Endothelial cell of umbilical vein (primary cell): ENCODE data around the gene VANGL1. TPM values are rescaled to one million over a fixed set of nuclear protein-coding genes. Genes with fewer than 3 reads are reported as not detected.

ENCODE experiments used
- BruUV-seq: library from RNA; stranded (reverse); fragments of 400-500 nt; replicated peaks from 2 replicates; lab custom pipeline; 2021; lab: Mats Ljungman, UMichigan
- CTCF ChIA-PET: fragments of 300-600, 350-600 bp; sonication (Branson Sonifier 250); formaldehyde crosslinking; loops from one replicate; lab custom pipeline; 2021; ENCODE audit warnings: antibody characterized with exemption, inconsistent platforms; lab: Charles Lee
- POLR2A ChIA-PET: fragments of 300-600, 350-600 bp; sonication (Branson Sonifier 250); formaldehyde crosslinking; loops from one replicate; lab custom pipeline; 2021; ENCODE audit warnings: antibody characterized with exemption, inconsistent platforms; lab: Charles Lee
- DNase-seq: peaks from one replicate; pipeline ENCODE4 v3.0.0-alpha.2; 2011; ENCODE audit warnings: low read depth, low spot score
- FAIRE-seq: peaks from 2 replicates; lab custom pipeline; 2011; peaks lifted over from hg19 to GRCh38; lab: Jason Lieb, UNC
- H2AFZ ChIP-seq: 2 replicates; pipeline ENCODE4 v1.6.0; 2012; ENCODE audit warnings: low read depth, low read length, control low read depth, inconsistent platforms
- H3K27ac ChIP-seq: 2 replicates; pipeline ENCODE4 v1.5.1; 2011; ENCODE audit warnings: low read depth, mild to moderate bottlenecking, control low read depth, low read length, moderate library complexity; ENCODE audit not compliant: insufficient read depth
- H3K27me3 ChIP-seq, 2 experiments: 2 replicates each; pipeline versions ENCODE4 v1.6.0 to v1.6.1; 2011; ENCODE audit warnings: low read length in 2 of 2, mixed read lengths in 1 of 2; ENCODE audit not compliant: control insufficient read depth in 2 of 2, insufficient read depth in 2 of 2
- H3K36me3 ChIP-seq, 2 experiments: 2 replicates in 1 of 2; 3 replicates in 1 of 2; pipeline ENCODE4 v1.5.1; 2011; ENCODE audit warnings: low read length in 2 of 2, mild to moderate bottlenecking in 1 of 2, moderate library complexity in 1 of 2; ENCODE audit not compliant: control insufficient read depth in 2 of 2, insufficient read depth in 2 of 2; ENCODE audit errors: extremely low read depth in 1 of 2
- H3K4me1 ChIP-seq: 3 replicates; pipeline ENCODE4 v1.5.1; 2011; ENCODE audit warnings: mild to moderate bottlenecking, low read length; ENCODE audit not compliant: control insufficient read depth, insufficient read depth; ENCODE audit errors: extremely low read depth
- H3K4me2 ChIP-seq: 2 replicates; pipeline ENCODE4 v1.6.1; 2011; ENCODE audit warnings: low read length, control low read depth, mixed read lengths; ENCODE audit not compliant: insufficient read depth
- H3K4me3 ChIP-seq, 3 experiments: fragments of 200-600 bp in 1 of 3; sonication (generic), shearing (Covaris generic) in 1 of 3; replicated peaks in 1 of 3; 2 replicates each; pipeline ENCODE4 v1.5.1; 2011 to 2016; ENCODE audit warnings: control low read depth in 3 of 3, low read length in 3 of 3, mild to moderate bottlenecking in 2 of 3, inconsistent platforms in 1 of 3, low read depth in 1 of 3, moderate library complexity in 1 of 3; ENCODE audit not compliant: insufficient read depth in 1 of 3
- H3K79me2 ChIP-seq: 2 replicates; pipeline ENCODE4 v1.6.0; 2012; ENCODE audit warnings: low read length, inconsistent platforms; ENCODE audit not compliant: control insufficient read depth, insufficient read depth
- H3K9ac ChIP-seq: replicated peaks from 2 replicates; pipeline ENCODE3; 2011; ENCODE audit warnings: low read length, control low read depth; ENCODE audit not compliant: insufficient read depth; ENCODE audit errors: extremely low read depth
- H3K9me1 ChIP-seq: replicated peaks from 3 replicates; pipeline ENCODE4 v1.6.0; 2011; ENCODE audit warnings: mild to moderate bottlenecking, low read length; ENCODE audit not compliant: control insufficient read depth, insufficient read depth; ENCODE audit errors: extremely low read depth
- H3K9me3 ChIP-seq: replicated peaks from 2 replicates; pipeline ENCODE4 v1.5.1; 2012; ENCODE audit warnings: low read length, inconsistent platforms; ENCODE audit not compliant: control insufficient read depth, insufficient read depth
- H4K20me1 ChIP-seq: replicated peaks from 2 replicates; pipeline ENCODE3; 2011; ENCODE audit warnings: mild to moderate bottlenecking, low read length; ENCODE audit not compliant: control insufficient read depth, insufficient read depth; ENCODE audit errors: extremely low read depth
- CTCF ChIP-seq, 2 donors: IDR thresholded peaks; 1 replicate in 1 of 2; 2 replicates in 1 of 2; pipeline ENCODE4 v1.5.1; 2011; ENCODE audit warnings: low read length in 2 of 2, mild to moderate bottlenecking in 2 of 2, moderate library complexity in 2 of 2, control low read depth in 1 of 2, inconsistent platforms in 1 of 2, low read depth in 1 of 2; ENCODE audit not compliant: insufficient read depth in 1 of 2; ENCODE audit errors: extremely low read depth in 1 of 2
- EZH2 ChIP-seq: IDR thresholded peaks from 2 replicates; pipeline ENCODE4 v1.6.1; 2012; ENCODE audit warnings: borderline replicate concordance, low read depth, mild to moderate bottlenecking, moderate library complexity, low read length, inconsistent platforms; ENCODE audit not compliant: severe bottlenecking
- FOS ChIP-seq: IDR thresholded peaks from 2 replicates; pipeline ENCODE4 v1.6.1; 2011; ENCODE audit warnings: mild to moderate bottlenecking, low read length, moderate library complexity, borderline replicate concordance; ENCODE audit not compliant: insufficient read depth
- GATA2 ChIP-seq: IDR thresholded peaks from 2 replicates; pipeline ENCODE4 v1.7.0; 2011; ENCODE audit warnings: low read depth, mild to moderate bottlenecking, moderate library complexity, mixed read lengths, low read length; ENCODE audit not compliant: insufficient read length, insufficient read depth
- JUN ChIP-seq: IDR thresholded peaks from 2 replicates; pipeline ENCODE4 v1.6.1; 2011; ENCODE audit warnings: borderline replicate concordance, low read depth; ENCODE audit not compliant: insufficient read length, insufficient read depth
- MYC ChIP-seq: IDR thresholded peaks from one replicate; pipeline ENCODE4 v1.6.1; 2011; ENCODE audit warnings: mild to moderate bottlenecking, low read depth, low read length
- POLR2A ChIP-seq: IDR thresholded peaks from 2 replicates; pipeline ENCODE4 v1.6.1; 2012; ENCODE audit warnings: low read depth, mild to moderate bottlenecking, control low read depth, low read length
- POLR2AphosphoS5 ChIP-seq: IDR thresholded peaks from 2 replicates; pipeline ENCODE4 v1.6.1; 2012; ENCODE audit warnings: low read depth, mild to moderate bottlenecking, control low read depth, low read length, moderate library complexity; ENCODE audit not compliant: insufficient read depth
- dilution Hi-C: fragments of 300-500 bp; cut with MboI; formaldehyde crosslinking; loops from one replicate; pipeline ENCODE4 v1.15.0; 2019; ENCODE audit warnings: low sequenced_read_pairs; ENCODE audit not compliant: extremely low pct_ligation_motif_present
- intact Hi-C: fragments of 100-400 bp; cut with micrococcal nuclease; formaldehyde crosslinking; loops from one replicate; pipeline ENCODE4 v1.10.0; 2022
- polyA plus RNA-seq, 4 experiments: library from polyadenylated mRNA; depleted of rRNA in 3 of 4; stranded (reverse) in 3 of 4; unstranded in 1 of 4; fragments of >200 nt; gene quantifications; 2 replicates each; pipeline versions ENCODE4 v1.2.1 to v1.2.3, GENCODE V29; 2011 to 2012; ENCODE audit warnings: missing spikeins in 1 of 4
- total RNA-seq: library from RNA; stranded (reverse); gene quantifications from 2 replicates; pipeline ENCODE4 v1.2.3, GENCODE V29; 2021
- TF ChIP-seq, protein P1 (sequence below): IDR thresholded peaks from 2 replicates; pipeline ENCODE4 v1.6.1; 2011; ENCODE audit not compliant: insufficient read depth, insufficient read length

Gene VANGL1
- total and polyA plus RNA-seq, 2 donors (not counting 3 experiments of a cell fraction or from before 2014, with no cell fraction given), result 15.0 to 24.8 TPM

DNA sequence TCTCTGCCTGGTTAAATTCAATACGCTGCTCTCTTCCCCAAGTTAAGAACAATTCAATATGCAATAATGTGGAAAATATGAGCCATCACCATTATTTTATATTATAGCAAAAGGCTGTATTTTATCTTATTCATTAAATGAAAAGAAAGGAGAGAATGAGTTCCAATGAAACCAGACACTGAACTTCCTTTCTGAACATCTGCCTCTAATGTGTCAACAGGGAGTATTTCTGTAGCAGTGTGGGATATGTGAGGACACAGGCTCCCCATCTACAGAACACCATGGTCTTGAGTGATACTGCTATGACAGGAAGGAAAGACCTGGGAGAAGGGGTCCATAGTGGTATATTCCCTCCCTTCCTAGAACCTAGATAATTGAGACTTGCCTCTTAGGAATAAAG, 80.5 kb downstream of the VANGL1 start:
- CTCF ChIA-PET, result no interaction called here
- POLR2A ChIA-PET, result no interaction called here
- Histone ChIP-seq H3K4me2 (no peak overlapping the region), H3K27me3 (no peaks in the 10 kb centered on the region), H3K4me3 (no peak overlapping the region), H4K20me1 (no peaks in the 10 kb centered on the region), H3K79me2 (no peaks in the 10 kb centered on the region), H3K36me3 (no peaks in the 10 kb centered on the region), H3K9ac (no peak overlapping the region), H2AFZ (no peak overlapping the region), H3K4me1 (no peaks in the 10 kb centered on the region), H3K9me3 (no peaks in the 10 kb centered on the region), H3K27ac (no peak overlapping the region), H3K9me1 (no peaks in the 10 kb centered on the region)
- TF ChIP-seq, protein P1, sequence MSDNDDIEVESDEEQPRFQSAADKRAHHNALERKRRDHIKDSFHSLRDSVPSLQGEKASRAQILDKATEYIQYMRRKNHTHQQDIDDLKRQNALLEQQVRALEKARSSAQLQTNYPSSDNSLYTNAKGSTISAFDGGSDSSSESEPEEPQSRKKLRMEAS, result no peak
- TF ChIP-seq GATA2 (no peak), MYC (no peak), POLR2A (no peak), CTCF (IDR thresholded peaks at IDR 0.05; ENCODE audit: extremely low read depth in 1 of 2, insufficient read depth in 1 of 2, low read depth in 1 of 2, low read length in 2 of 2) (no peak), EZH2 (no peak), POLR2AphosphoS5 (no peak), FOS (no peak), JUN (no peak)
- DNase-seq (no peak), FAIRE-seq (no peak)
- dilution Hi-C loops (no loop called here), intact Hi-C loops (no loop called here)
- no TSS peak for BruUV-seq
